GOT3 (cell line): Measurements from ENCODE around the gene SLC22A5.

ENCODE experiments used
- DNase-seq: peaks from one replicate; lab custom pipeline; 2025; ENCODE audit warnings: mixed read lengths; lab: John Stamatoyannopoulos, UW

SLC22A5 gene

GRCh38 chr5:132369474-132370180 lies at the start of gene SLC22A5:
Gene SLC22A5, plus strand, starts transcription at chr5:132369710. Its CDS starts 263 bp downstream, at chr5:132369973.
- no peak for DNase-seq

GRCh38 chr5:132319975-132320374 lies 49.5 kb upstream of the SLC22A5 start:
- no peak for DNase-seq

- no peak for DNase-seq
Measured at GRCh38 chr5:132321109-132321721, 48.3 kb upstream of the SLC22A5 start.

- DNase-seq = no peak
Measured at GRCh38 chr5:132322266-132322665, 47.2 kb upstream of the SLC22A5 start.

- DNase-seq = no peak
Measured at GRCh38 chr5:132323202-132323601, 46.3 kb upstream of the SLC22A5 start.

- no peak for DNase-seq
Measured at GRCh38 chr5:132325691-132326090, 43.8 kb upstream of the SLC22A5 start.

GRCh38 chr5:132327252-132327955 lies 42.1 kb upstream of the SLC22A5 start:
- DNase-seq = no peak

GRCh38 chr5:132334812-132335211 lies 34.7 kb upstream of the SLC22A5 start:
- no peak for DNase-seq

GRCh38 chr5:132335402-132335801 lies 34.1 kb upstream of the SLC22A5 start:
- DNase-seq = no peak

- no peak for DNase-seq
Measured at GRCh38 chr5:132339502-132339901, 30.0 kb upstream of the SLC22A5 start.

- DNase-seq = no peak
Measured at GRCh38 chr5:132342291-132343180, 27.0 kb upstream of the SLC22A5 start.

- DNase-seq = no peak
Measured at GRCh38 chr5:132344775-132345514, 24.6 kb upstream of the SLC22A5 start.

- no peak for DNase-seq
Measured at GRCh38 chr5:132353486-132353995, 16.0 kb upstream of the SLC22A5 start.

- no peak for DNase-seq
Measured at GRCh38 chr5:132354381-132355139, 14.9 kb upstream of the SLC22A5 start.

GRCh38 chr5:132355140-132355765 lies 14.3 kb upstream of the SLC22A5 start:
- DNase-seq = no peak

- DNase-seq = no peak
Measured at GRCh38 chr5:132358775-132359174, 10.7 kb upstream of the SLC22A5 start.

- no peak for DNase-seq
Measured at GRCh38 chr5:132362086-132362485, 7.4 kb upstream of the SLC22A5 start.

GRCh38 chr5:132363431-132364112 lies 5.9 kb upstream of the SLC22A5 start:
- peak; percentile 37 for DNase-seq

GRCh38 chr5:132364319-132364718 lies 5.2 kb upstream of the SLC22A5 start:
- DNase-seq = peak; percentile 36
